Medulla oblongata (tissue), 1 donor: ENCODE measurements around the gene ANKRD29.
A peak's percentile ranks its signal among the peaks of the same experiment; 100 is the strongest.

ENCODE experiments used
- DNase-seq: peaks from one replicate; pipeline ENCODE4 v3.0.0-alpha.2; 2015; ENCODE audit errors: extremely low spot score

The ANKRD29 gene

GRCh38 chr18:23662309-23663263 lies at the start of gene ANKRD29:
Gene ANKRD29, minus strand, starts transcription at chr18:23662911. Its CDS starts 181 bp downstream, at chr18:23662730.
- peak; percentile 13 for DNase-seq

- no peak for DNase-seq
These were observed 49.7 kb upstream of the ANKRD29 start for GRCh38 chr18:23712445-23712844.

- DNase-seq = no peak
These were observed 48.7 kb upstream of the ANKRD29 start for GRCh38 chr18:23711426-23711825.

GRCh38 chr18:23710946-23711345 lies 48.2 kb upstream of the ANKRD29 start:
- no peak for DNase-seq

GRCh38 chr18:23710068-23710527 lies 47.4 kb upstream of the ANKRD29 start:
- DNase-seq = no peak

GRCh38 chr18:23706971-23707640 lies 44.4 kb upstream of the ANKRD29 start:
- DNase-seq = no peak

GRCh38 chr18:23704806-23705205 lies 42.1 kb upstream of the ANKRD29 start:
- DNase-seq = no peak

GRCh38 chr18:23703987-23704384 lies 41.3 kb upstream of the ANKRD29 start:
- no peak for DNase-seq

GRCh38 chr18:23703057-23703986 lies 40.6 kb upstream of the ANKRD29 start:
- DNase-seq = peak; percentile 7

- DNase-seq = no peak
These were observed 39.9 kb upstream of the ANKRD29 start for GRCh38 chr18:23702606-23703005.

- no peak for DNase-seq
These were observed 38.9 kb upstream of the ANKRD29 start for GRCh38 chr18:23701544-23702064.

GRCh38 chr18:23701017-23701416 lies 38.3 kb upstream of the ANKRD29 start:
- no peak for DNase-seq

GRCh38 chr18:23694637-23695430 lies 32.1 kb upstream of the ANKRD29 start:
- no peak for DNase-seq

- DNase-seq = no peak
These were observed 31.1 kb upstream of the ANKRD29 start for GRCh38 chr18:23693846-23694245.

- no peak for DNase-seq
These were observed 27.9 kb upstream of the ANKRD29 start for GRCh38 chr18:23690505-23691068.

GRCh38 chr18:23689616-23690504 lies 27.1 kb upstream of the ANKRD29 start:
- no peak for DNase-seq

- DNase-seq = peak; percentile 7
These were observed 26.4 kb upstream of the ANKRD29 start, which contains the start of gene LAMA3 for GRCh38 chr18:23689031-23689615. Gene LAMA3, plus strand, starts transcription at chr18:23689453. Its CDS starts 231 bp downstream, at chr18:23689684.

GRCh38 chr18:23688528-23688927 lies 25.8 kb upstream of the ANKRD29 start:
- DNase-seq = no peak
